K562 (cell line): Measurements from ENCODE around the gene SGCG. TPM values are rescaled to one million over a fixed set of nuclear protein-coding genes. Genes with fewer than 3 reads are reported as not detected.

Experiments
- UBTF ChIP-seq, 2 experiments: IDR thresholded peaks; 2 replicates each; pipeline ENCODE4 v1.6.1; 2012; ENCODE audit warnings: improper control_type of control experiment in 2 of 2, low read depth in 2 of 2, low read length in 2 of 2, borderline replicate concordance in 1 of 2
- polyA plus RNA-seq, 8 experiments: library from polyadenylated mRNA; depleted of rRNA in 4 of 8; stranded (reverse) in 5 of 8; unstranded in 3 of 8; fragments of >200 nt; fragmentation: Nextera tagmentation in 2 of 8; fragmentation: Illumina TruSeq in 1 of 8; extraction: Ambion mirVana in 2 of 8; extraction: Trizol in 1 of 8; gene quantifications; 2 replicates each; pipeline versions ENCODE4 v1.2.1 to v1.2.3, GENCODE V29; 2011 to 2014; ENCODE audit warnings: inconsistent platforms in 1 of 8, missing spikeins in 1 of 8
- total RNA-seq, 7 experiments: library from RNA; depleted of rRNA in 6 of 7; stranded (reverse); fragments of >200 nt in 6 of 7; fragmentation: Illumina TruSeq in 2 of 7; extraction: Trizol in 2 of 7; gene quantifications; 2 replicates each; pipeline versions ENCODE4 v1.2.1 to v1.2.3, GENCODE V29; 2011 to 2021; ENCODE audit warnings: low replicate concordance in 1 of 7
- TF ChIP-seq, protein P1 (sequence below): sonication (generic); formaldehyde crosslinking; IDR thresholded peaks from 2 replicates; pipeline ENCODE4 v1.8.0; 2023; ENCODE audit warnings: missing genetic modification reagents, mild to moderate bottlenecking, borderline replicate concordance

The SGCG gene
- total and polyA plus RNA-seq, 9 of the 15 experiments (the other 6 are each of a cell fraction or from before 2014, with no cell fraction given), result 0.04 to 0.44 (median 0.34) TPM

DNA sequence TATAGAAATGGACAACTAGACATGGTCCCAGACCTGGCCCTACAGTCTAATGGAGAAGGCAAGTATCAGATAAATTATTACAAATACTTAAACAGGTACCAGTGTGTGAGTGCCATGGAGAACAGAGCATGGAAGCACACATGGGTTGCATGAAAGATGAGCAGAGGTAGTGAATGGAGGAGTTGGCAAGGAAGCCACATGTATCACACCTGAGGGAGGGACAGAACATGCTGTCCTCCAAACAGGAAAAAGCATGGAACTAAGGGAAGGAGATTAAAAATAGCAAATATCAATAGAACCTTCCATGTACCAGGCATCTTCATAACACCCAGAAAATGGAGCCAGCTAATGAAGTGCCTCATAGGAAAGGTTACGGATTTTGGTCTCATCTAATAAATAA is 166.8 kb downstream of the SGCG start (continued):
- TF ChIP-seq UBTF (IDR thresholded peaks at IDR 0.05; ENCODE audit: borderline replicate concordance in 1 of 2, low read depth in 2 of 2, low read length in 2 of 2), result no peak
- TF ChIP-seq, protein P1, sequence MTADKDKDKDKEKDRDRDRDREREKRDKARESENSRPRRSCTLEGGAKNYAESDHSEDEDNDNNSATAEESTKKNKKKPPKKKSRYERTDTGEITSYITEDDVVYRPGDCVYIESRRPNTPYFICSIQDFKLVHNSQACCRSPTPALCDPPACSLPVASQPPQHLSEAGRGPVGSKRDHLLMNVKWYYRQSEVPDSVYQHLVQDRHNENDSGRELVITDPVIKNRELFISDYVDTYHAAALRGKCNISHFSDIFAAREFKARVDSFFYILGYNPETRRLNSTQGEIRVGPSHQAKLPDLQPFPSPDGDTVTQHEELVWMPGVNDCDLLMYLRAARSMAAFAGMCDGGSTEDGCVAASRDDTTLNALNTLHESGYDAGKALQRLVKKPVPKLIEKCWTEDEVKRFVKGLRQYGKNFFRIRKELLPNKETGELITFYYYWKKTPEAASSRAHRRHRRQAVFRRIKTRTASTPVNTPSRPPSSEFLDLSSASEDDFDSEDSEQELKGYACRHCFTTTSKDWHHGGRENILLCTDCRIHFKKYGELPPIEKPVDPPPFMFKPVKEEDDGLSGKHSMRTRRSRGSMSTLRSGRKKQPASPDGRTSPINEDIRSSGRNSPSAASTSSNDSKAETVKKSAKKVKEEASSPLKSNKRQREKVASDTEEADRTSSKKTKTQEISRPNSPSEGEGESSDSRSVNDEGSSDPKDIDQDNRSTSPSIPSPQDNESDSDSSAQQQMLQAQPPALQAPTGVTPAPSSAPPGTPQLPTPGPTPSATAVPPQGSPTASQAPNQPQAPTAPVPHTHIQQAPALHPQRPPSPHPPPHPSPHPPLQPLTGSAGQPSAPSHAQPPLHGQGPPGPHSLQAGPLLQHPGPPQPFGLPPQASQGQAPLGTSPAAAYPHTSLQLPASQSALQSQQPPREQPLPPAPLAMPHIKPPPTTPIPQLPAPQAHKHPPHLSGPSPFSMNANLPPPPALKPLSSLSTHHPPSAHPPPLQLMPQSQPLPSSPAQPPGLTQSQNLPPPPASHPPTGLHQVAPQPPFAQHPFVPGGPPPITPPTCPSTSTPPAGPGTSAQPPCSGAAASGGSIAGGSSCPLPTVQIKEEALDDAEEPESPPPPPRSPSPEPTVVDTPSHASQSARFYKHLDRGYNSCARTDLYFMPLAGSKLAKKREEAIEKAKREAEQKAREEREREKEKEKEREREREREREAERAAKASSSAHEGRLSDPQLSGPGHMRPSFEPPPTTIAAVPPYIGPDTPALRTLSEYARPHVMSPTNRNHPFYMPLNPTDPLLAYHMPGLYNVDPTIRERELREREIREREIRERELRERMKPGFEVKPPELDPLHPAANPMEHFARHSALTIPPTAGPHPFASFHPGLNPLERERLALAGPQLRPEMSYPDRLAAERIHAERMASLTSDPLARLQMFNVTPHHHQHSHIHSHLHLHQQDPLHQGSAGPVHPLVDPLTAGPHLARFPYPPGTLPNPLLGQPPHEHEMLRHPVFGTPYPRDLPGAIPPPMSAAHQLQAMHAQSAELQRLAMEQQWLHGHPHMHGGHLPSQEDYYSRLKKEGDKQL, result no peak
